Bone marrow (tissue), 2 donors: ENCODE measurements around the gene FBXO33.

Experiments
- DNase-seq, 2 donors: peaks; one replicate each; lab custom pipeline; 2025; lab: John Stamatoyannopoulos, UW

FBXO33 gene

GRCh38 chr14:39431416-39432178 lies 636 bp downstream of the FBXO33 start:
- peak in 1 of 2 donors; percentile 64 for DNase-seq

DNA sequence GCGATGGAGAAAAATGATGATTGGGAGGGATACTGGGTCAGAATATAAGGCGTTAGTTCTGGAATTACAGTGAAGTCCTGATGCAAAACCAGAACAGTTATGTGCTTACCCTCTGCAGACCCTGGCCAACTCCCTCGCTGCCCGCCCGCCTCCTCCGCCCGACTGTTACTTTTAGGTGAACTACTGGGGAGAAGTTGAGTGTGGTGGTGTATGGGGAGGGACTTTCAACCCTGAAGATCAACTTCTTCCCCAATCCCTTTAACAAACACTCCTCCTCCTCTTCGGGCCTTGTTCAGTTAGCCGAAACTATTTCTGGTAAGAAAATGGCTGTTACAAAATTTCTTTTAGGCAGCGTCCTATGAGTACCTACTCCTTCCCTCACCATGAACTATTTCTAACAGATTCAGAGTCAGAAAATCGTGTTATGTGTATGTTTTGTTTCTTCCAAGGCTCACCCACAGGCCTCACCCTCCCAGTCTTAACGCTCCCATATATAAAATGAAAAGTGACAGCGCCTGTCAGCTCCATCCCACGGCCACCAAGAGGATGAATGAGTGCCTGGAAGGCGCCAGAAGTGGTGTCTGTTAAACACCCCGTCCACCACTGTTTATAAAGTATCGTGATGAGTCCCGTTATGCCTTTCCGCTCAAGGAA lies 1.3 kb downstream of the FBXO33 start:
- DNase-seq = peak in 1 of 2 donors; percentile 36

- DNase-seq = no peak
These were observed 4.1 kb downstream of the FBXO33 start for GRCh38 chr14:39428118-39428517.

GRCh38 chr14:39426605-39427004 lies 5.6 kb downstream of the FBXO33 start:
- DNase-seq = peak in 1 of 2 donors; percentile 36

DNA sequence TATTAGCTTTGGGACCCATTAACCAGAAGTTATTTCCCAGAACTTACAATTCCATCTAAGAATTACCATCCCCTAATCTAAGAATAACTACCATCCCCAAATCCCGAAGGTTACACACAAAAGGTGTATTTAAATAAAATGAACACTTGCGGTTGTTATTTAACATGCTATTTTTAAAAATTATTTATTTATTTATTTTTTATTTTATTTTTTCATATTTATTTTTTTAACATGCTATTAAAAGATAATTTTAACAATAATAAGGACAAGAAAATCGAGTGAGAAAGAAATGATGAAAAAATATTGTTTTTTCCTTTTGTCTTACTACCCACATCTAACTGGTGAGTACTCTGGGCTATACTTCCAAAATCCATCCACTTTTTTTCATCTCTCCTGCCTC lies 6.3 kb downstream of the FBXO33 start:
- no peak for DNase-seq

- DNase-seq = no peak
These were observed 8.4 kb downstream of the FBXO33 start for GRCh38 chr14:39423793-39424192.

GRCh38 chr14:39422243-39422642 lies 10.0 kb downstream of the FBXO33 start:
- DNase-seq = no peak

- DNase-seq = no peak
These were observed 13.0 kb downstream of the FBXO33 start for GRCh38 chr14:39419272-39419671.

GRCh38 chr14:39417014-39417413 lies 15.2 kb downstream of the FBXO33 start:
- no peak for DNase-seq

GRCh38 chr14:39416072-39416471 lies 16.2 kb downstream of the FBXO33 start:
- no peak for DNase-seq

DNA sequence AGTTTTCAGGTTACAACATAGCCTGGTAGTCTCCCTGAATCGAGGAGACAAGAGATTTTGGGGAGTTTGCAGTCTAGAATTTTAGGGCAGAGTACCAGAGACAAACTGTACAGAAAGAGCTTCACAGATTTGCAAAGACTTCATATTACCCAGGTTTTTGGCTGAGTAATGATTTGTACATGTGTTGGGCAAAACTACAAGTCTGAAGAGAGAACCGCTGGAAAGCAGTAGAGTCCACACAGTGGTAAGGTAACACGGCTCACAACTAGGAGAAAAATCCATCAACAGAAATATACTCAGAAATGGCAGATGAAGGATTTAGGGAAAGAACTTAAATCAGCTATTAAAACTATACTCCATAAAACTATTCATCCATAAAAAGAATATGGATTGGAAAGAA lies 25.7 kb downstream of the FBXO33 start:
- DNase-seq = no peak

- DNase-seq = no peak
These were observed 33.9 kb downstream of the FBXO33 start for GRCh38 chr14:39398382-39398781.

GRCh38 chr14:39396448-39396847 lies 35.8 kb downstream of the FBXO33 start:
- DNase-seq = no peak

DNA sequence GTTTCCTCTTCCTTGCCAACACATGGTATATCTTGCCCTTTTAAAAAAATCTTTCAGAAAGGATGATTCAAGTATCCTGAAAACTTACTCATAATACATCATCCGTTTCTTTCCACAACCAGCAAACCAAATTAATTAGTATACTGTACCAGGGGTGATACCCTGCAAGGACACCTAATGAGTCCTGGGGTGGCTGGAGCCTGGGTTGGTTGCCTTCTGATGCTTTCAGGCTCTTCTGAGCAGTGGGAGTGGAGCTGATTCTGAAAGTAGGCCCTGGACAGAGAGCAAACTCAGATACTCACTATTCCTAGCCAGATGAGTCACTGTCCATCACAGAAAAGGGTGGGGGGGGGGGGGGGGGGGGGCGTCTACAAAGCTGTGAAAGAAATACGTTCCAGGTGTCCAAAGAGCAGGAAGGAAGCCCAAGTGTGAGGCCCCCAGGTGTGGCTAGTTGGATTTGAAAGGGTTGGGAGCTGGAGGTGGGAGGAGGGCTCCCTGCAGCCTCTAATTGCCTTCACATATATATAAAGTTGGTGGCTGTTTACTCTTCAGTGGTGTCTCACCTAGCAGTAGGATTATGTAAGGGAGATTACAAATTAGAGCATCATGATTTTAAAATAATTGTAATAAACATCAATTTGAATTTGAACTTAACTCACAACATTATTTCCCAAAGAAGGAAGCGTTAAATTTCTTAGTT lies 36.5 kb downstream of the FBXO33 start:
- no peak for DNase-seq

- DNase-seq = no peak
These were observed 38.9 kb downstream of the FBXO33 start for GRCh38 chr14:39393289-39393688.

DNA sequence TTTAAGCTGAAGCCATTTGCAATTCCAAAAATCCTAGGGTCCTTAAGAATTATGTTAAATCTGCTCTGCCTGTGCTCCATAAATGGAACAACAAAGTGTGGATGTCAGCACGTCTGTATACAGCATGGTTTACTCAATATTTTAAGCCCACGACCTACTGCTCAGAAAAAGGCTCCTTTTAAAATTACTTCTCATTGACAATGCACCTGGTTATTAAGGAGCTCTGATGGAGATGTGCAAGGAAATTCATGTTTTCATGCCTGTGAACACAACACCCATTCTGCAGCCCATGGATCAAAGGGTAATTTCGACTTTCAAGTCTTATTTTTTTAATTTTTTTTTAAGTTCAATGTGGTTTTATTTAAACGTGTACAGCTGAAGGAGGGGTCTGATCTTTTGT lies 48.1 kb downstream of the FBXO33 start:
- DNase-seq = no peak

DNA sequence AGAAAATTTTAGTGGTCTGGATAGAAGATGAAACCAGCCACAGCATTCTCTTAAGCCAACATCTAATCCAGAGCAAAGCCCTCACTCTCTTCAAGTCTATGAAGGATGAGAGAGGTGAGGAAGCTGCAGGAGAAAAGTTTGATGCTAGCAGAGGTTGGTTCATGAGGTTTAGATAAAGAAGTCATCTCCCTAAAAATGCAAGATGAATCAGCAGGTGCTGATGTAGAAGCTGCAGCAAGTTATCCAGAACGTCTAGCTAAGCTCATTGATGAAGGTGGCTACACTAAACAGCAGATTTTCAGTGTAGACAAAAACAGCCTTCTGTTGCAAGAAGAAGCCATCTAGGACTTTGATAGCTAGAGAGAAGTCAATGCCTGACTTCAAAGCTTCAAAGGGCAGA lies 48.5 kb downstream of the FBXO33 start:
- DNase-seq = no peak

- no peak for DNase-seq
These were observed 49.1 kb downstream of the FBXO33 start for GRCh38 chr14:39383026-39383660.

- no peak for DNase-seq
These were observed 49.8 kb downstream of the FBXO33 start for GRCh38 chr14:39382463-39382862.

DNA sequence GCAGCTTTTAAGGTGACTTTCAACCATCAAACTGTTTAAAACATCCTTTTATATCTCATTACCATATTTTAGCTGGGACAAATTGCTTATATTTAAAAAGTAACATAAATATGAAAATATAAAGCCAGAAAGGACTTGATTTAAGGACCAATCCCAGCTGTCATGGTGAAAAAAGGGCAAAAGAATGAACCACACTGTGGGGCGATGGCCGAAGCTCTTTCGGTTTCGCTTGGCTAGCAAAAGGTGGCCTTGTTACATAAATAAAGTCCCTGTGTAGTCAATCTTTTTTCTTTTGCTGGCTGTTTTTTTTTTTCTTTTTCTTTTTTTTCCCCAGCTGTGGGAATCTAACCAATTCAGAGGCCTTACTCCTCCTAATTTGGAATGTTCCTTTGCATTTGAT lies 50.9 kb downstream of the FBXO33 start:
- DNase-seq = no peak

DNA sequence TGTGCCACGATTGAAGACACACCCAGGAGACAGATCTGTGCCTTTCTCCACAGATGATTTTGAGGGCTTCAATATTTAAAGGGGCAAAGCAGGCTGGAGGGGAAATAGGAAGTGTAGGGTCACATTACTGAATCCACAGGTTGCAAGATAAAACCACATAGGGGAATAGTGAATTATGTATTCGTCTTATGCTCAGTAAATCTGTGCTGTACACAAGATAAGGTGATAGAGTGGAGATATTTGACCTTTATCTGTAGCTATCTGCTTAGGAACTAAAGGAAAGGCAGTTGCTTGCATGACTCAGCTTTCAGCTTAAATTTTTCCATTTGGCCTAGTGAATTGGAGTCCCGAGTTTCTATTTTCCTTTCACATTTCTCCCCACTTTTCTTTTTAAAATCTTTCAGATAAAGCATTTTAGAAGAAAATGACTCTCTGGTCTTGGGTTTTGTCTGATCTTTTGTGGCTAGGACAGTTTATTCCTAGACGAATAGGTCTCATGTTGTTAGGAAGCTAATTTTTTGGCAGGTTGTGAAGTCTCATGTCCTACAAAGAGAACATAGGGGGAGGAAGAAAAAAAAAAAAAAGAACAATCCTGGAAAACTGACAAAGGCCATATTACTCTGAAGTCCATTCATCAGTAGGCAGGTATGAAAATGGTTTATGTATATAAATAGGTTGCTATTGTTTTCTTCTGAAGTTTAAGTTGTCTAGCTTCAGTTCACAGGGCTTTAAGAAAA lies 55.4 kb downstream of the FBXO33 start:
- DNase-seq = no peak

GRCh38 chr14:39374851-39375250 lies 57.4 kb downstream of the FBXO33 start:
- no peak for DNase-seq
